ENCODE measurements around the gene MGARP. TPM values are rescaled to one million over a fixed set of nuclear protein-coding genes. Genes with fewer than 3 reads are reported as not detected.

Gene MGARP
- total RNA-seq, 1 experiment from 2014 or later, result not detected

Other genes with a start within 250 kb of the MGARP start
- gene ELF2, start 103.0 kb downstream of the MGARP start, total RNA-seq (2014; rRNA removed; shearing (Covaris generic)), result 18.9 and 36.6 TPM in 2 replicates
- 33.4 and 38.3 TPM in 2 replicates for gene NAA15, start 21.3 kb upstream of the MGARP start, total RNA-seq (2014; rRNA removed; shearing (Covaris generic))
- gene NDUFC1, start 22.3 kb upstream of the MGARP start, total RNA-seq (2014; rRNA removed; shearing (Covaris generic)), result 155 and 206 TPM in 2 replicates
- gene RAB33B, start 173.9 kb upstream of the MGARP start, total RNA-seq (2014; rRNA removed; shearing (Covaris generic)), result 4.1 and 4.9 TPM in 2 replicates

All from G401 (cell line).